Retinal pigment epithelial cell (primary cell): ENCODE measurements around the gene WNT5B.
"Not testable (repeated sequence)": the region's sequence is repeated elsewhere in the genome, so short reads cannot be mapped to it uniquely, and the experiment has no call there.

Experiments
- DNase-seq: peaks from one replicate; pipeline ENCODE4 v3.0.0-alpha.2; 2010; ENCODE audit warnings: low read depth
- H3K4me3 ChIP-seq: 2 replicates; pipeline ENCODE4 v1.5.1; 2011; ENCODE audit warnings: mild to moderate bottlenecking, low read length, control low read depth, moderate library complexity
- TF ChIP-seq, protein P1 (sequence below): conservative IDR thresholded peaks from 2 replicates; pipeline ENCODE4 v1.5.1; 2011; ENCODE audit warnings: low read depth, low read length, control low read depth, inconsistent platforms

The WNT5B gene

DNA sequence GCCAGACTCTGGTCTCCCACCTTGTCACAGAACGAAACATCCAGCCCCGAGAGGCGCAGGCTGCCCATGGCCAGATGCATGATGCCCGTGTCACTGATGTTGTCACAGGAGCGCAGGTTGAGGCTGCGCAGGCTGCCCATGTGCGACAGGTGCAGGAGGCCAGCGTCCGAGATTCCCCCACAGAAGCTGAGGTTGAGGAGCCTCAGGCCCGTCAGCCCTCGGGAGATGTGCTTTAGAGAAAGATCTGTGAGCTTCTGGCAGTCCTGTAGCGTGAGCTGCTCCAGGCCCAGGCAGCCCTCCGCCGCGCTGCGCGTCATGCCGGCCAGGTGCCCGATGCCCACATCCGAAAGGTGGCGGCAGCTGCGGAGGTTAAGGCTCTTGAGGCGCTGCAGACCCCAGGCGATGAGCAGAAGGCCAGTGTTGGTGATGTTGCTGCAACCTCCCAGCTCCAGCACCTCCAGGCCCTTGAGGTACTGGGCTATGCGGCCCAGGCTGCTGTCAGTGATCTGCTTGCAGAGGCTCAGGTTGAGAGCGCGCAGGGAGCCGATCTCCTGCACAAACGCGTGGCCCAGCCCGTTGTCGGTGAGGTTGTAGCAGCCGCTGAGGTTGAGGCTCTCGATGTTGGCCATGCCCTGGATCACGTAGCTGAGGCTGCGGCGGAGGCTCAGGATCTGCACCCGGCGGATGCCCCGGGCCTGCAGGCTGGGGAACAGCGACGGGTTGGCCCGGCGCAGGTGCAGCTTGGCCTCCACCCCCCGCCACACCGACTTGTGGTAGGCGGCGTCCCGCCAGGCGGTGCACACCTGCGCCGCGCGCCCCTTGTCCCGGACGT, 35.6 kb upstream of the WNT5B start:
- no peak for DNase-seq
- TF ChIP-seq, protein P1, sequence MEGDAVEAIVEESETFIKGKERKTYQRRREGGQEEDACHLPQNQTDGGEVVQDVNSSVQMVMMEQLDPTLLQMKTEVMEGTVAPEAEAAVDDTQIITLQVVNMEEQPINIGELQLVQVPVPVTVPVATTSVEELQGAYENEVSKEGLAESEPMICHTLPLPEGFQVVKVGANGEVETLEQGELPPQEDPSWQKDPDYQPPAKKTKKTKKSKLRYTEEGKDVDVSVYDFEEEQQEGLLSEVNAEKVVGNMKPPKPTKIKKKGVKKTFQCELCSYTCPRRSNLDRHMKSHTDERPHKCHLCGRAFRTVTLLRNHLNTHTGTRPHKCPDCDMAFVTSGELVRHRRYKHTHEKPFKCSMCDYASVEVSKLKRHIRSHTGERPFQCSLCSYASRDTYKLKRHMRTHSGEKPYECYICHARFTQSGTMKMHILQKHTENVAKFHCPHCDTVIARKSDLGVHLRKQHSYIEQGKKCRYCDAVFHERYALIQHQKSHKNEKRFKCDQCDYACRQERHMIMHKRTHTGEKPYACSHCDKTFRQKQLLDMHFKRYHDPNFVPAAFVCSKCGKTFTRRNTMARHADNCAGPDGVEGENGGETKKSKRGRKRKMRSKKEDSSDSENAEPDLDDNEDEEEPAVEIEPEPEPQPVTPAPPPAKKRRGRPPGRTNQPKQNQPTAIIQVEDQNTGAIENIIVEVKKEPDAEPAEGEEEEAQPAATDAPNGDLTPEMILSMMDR = no peak
- peak overlapping the region; percentile 64 for H3K4me3 ChIP-seq

GRCh38 chr12:1594006-1594260, 35.1 kb upstream of the WNT5B start:
- DNase-seq = no peak
- peak overlapping the region; percentile 64 for H3K4me3 ChIP-seq
- TF ChIP-seq, protein P1 = no peak

DNA sequence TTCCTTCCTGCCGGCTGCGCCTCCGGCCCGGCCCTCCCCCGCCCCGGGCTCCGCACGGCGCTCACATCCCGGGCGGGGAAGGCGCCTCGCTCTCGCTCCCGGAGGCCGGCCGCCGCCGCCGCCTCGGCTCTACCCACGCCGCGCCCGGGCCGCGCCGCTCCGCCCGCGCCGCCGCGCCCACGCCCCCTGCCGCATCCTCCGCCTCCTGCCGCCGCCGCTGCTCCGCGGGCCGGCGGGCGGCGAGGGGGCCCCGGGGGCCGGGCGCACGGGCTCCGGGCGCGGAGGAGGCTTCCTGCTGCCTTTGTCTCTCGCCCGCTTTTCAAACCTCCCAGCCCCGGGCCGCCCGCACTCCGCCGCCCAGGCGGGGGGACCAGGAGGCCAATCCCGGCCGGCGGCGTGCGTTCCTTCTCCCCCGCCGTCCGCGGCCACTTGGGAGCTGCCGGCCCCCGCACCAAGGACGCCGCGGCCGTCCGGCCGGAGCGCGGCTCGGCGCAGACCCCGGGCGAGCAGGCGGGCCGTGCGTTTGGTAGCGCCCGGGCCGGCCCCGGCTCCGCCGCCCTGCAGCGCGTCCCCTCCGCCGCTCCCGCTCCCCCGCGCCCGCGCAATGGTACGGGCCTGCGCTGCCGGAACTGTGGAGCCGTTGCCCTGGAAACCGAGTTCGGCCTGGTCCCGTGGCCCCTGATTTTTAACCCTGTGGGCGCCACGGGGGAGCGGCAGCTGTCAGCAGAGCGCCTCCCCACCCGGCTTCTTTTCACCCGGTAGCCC, 34.6 kb upstream of the WNT5B start, which contains the start of gene FBXL14:
TSS of gene FBXL14 (minus strand) at position 321 of the 765 bp plus-strand sequence. CDS start 515 bp downstream, outside the sequence.
- TF ChIP-seq, protein P1 = no peak
- H3K4me3 ChIP-seq = peak within 1 kb of the TSS; percentile 75
- DNase-seq = no peak

- peak overlapping the region; percentile 75 for H3K4me3 ChIP-seq
- DNase-seq = no peak
- TF ChIP-seq, protein P1 = no peak
Measured at GRCh38 chr12:1595026-1595561, 33.9 kb upstream of the WNT5B start.

DNA sequence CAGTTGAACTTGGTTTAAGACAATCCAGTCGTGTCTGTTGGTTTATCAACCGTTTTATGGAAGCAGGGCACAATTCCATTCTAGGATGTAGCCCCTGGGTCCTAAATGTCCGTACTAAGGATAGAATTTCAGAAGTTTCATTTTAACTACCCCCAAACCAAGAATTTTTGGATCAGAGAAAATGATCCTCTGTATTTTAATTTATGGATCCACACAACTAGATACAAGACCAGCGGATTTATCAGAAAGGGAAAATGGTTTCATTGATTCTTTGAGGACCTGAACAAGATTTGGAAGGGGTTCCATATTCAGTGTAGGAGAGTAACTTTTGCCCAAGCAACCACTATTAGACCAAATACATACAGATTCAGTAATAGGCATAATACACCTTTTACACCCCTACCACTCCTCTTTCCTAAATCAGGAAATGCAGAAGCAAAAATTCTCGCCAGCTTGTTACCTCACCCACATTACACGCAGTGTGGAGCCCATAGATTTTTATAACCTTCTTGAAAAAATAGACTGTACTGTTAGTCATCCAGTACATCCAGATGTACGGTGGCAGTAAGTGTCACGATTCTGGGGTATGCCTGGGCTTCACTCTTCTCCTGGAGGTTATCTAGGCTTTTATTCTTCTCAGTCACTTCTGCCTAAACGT, 33.2 kb upstream of the WNT5B start:
- TF ChIP-seq, protein P1 = no peak
- no peak overlapping the region for H3K4me3 ChIP-seq
- DNase-seq = no peak

DNA sequence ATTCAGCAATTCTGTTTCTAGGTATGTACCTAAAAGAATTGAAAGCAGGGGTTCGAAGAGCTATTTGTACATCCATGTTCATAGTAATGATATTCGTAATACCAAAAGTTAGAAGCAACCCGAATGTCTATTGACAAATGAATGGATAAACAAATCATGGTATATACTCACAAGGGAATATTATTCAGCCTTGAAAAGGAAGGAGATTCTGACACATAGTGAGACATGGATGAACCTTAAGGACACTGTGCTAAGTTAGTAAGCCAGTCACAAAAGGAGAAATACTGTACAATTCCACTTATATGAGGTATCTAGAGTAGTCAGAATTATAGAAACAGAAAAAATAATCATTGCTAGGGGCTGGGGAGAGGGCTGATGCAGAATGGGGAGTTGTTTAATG, 30.3 kb upstream of the WNT5B start:
- no peak overlapping the region for H3K4me3 ChIP-seq
- TF ChIP-seq, protein P1 = no peak
- no peak for DNase-seq

GRCh38 chr12:1602706-1603105, 26.3 kb upstream of the WNT5B start:
- not testable (repeated sequence) for H3K4me3 ChIP-seq, DNase-seq
